Renal cortical epithelial cell (primary cell): ENCODE data around the gene LIN37. TPM values are rescaled to one million over a fixed set of nuclear protein-coding genes. Genes with fewer than 3 reads are reported as not detected.

Experiments
- DNase-seq: peaks from one replicate; pipeline ENCODE4 v3.0.0-alpha.2; 2011; ENCODE audit warnings: low read depth
- total RNA-seq: library from RNA; depleted of rRNA; stranded (reverse); fragments of >200 nt; gene quantifications from 2 replicates; pipeline ENCODE4 v1.2.3, GENCODE V29; 2014

LIN37 gene
- total RNA-seq, 1 donor from 2014 or later, result 6.4 TPM

- DNase-seq, result no peak
These were observed 13.5 kb upstream of the LIN37 start for GRCh38 chr19:35734889-35735288.

GRCh38 chr19:35736913-35737886, 11.2 kb upstream of the LIN37 start:
- DNase-seq, result no peak

- no peak for DNase-seq
These were observed 10.1 kb upstream of the LIN37 start for GRCh38 chr19:35738021-35738886.

- DNase-seq, result no peak
These were observed 9.5 kb upstream of the LIN37 start for GRCh38 chr19:35738887-35739229.

GRCh38 chr19:35739275-35740107, 8.9 kb upstream of the LIN37 start:
- no peak for DNase-seq

DNA sequence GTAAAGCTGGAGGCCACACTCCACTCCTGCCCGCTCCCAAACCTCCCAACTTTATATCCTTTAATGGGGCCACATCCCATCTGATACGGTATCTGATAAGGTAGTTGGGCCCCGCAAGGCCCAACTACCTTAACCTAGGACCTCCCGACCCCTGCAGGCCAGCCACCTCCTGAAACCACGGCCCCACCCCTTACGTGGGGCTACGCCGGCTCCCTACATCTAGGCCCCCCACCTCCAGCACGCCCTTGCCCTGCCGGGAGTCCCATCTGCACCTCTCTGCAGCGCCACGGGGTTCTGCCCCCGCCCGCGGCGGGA, 8.3 kb upstream of the LIN37 start:
- DNase-seq, result no peak

DNA sequence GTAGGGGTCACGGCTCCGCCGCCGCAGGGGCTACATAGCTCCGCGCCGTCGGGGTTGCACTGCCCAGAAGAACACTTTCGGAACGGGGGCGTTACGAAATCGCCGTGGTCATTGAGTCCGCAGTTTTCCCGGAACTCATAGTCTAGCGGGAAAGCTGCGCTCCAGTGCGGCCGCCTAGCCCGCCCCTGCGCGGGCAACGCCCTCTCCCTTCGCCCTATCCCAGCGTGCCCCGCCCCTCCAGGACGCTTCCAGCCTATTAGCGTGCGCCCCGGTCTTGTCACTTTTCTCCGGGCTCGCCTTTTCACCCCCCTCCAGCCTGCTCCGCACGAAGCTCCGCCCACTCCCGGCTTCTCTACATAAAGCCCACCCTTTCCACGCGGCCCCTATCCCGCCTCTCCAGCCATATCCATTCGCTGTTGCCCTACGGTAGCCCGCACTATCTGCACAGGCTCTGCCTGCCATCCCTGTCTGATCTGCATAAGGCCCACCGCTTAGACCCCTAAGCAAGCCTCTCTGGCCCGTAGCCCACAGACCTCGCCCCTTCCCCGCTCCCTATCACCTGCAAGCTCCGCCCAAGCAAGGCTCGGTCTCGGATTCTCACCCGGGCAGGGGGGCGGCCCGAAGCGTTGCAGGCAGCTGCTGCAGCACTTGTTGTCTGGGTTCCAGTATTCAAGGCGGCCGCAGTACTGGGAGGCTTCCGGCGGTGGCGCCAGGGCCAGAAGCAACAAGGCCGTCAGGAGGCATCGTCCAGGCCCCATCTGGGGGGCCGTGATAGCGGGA, 7.8 kb upstream of the LIN37 start:
- DNase-seq, result peak; percentile 91

DNA sequence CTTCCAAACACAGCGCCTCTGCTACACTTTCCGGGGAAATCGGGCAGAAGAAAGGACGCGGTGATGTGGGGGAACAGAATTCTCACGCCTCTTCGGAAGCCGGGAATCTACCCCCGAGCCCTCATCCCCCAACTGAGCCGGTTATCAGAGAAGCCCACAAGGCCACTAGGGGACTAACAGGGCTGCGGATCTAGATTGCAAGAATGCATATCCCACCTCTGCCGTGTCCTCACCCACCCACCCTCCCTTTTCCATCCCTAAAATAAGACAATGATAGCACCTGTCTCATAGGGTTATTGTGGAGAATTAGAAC, 7.2 kb upstream of the LIN37 start:
- DNase-seq, result no peak

DNA sequence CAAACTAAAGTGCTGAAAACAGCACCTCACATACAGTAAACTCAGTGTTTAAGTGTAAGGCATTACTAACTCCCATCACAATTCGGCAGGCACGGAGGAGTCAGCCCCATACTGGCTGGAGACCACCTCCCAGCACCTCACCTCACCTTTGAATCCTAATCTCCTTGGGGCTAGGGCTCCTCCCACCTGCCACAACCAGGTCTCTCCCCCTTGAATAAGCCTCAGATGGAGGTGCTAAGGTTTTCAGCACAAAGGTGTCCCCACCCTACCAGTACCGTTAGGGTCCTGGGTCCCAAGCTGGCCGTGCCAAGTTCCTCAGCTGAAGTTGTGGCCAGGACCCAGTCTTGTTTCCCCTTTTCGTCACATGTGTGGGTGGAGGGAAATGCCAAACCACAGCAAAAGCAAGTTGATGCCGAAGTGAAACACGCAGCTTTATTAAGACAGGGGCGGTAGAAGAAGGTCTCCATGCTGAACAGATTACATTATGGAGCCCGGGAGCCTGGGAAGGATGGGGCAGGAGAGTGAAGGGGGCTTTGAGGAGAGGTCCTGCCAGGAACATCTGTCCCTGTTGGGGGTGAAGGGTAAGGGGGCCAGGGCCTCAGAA, 6.2 kb upstream of the LIN37 start, which contains the start of gene IGFLR1:
TSS of gene IGFLR1 (minus strand) at position 332 of the 604 bp plus-strand sequence. CDS start 1,272 bp downstream, outside the sequence.
- DNase-seq, result no peak

GRCh38 chr19:35743640-35744429, 4.5 kb upstream of the LIN37 start:
- no peak for DNase-seq

DNA sequence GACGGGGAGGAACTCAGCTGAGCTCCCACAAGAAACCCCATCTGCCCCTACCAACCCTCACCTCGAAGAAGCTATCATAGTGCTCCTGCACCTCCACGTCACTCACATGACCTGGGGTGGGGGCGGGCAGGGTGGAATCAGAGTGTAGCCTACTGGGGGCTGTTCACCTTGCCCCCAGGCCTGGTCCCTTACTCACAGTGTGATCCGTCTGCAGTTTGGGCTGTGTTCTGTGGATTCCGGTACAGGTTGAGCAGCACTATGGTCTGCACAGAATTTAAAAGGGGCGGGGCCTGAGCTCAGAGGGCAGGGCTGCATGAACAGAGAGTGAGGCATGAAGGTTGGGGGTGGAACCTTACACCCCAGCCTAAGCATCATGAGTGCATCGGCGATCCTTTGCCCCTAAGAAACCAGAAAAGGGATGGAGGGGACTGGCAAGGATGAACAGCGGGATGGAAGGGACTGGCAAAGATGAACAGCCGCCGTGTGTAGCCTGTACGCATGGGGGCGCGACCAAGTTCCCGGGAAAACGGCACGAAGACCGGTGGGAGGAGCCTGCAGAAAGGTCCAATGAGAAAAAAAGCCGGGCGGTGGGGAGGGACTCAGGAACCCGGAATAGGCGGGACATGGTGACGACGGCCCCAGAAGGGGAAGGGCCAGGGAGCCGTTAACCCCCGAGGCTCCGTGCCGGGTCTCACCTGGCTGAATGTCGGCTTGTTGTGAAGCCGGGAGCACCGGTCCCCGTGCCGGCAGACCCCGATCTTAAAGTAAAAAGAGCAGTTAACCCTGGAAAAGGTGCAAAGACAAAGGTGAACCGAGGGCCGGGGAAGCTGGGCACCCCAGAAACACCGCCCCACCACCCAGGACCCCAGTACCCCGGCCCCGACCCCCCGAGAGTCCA, 3.7 kb upstream of the LIN37 start:
- DNase-seq, result peak; percentile 89

DNA sequence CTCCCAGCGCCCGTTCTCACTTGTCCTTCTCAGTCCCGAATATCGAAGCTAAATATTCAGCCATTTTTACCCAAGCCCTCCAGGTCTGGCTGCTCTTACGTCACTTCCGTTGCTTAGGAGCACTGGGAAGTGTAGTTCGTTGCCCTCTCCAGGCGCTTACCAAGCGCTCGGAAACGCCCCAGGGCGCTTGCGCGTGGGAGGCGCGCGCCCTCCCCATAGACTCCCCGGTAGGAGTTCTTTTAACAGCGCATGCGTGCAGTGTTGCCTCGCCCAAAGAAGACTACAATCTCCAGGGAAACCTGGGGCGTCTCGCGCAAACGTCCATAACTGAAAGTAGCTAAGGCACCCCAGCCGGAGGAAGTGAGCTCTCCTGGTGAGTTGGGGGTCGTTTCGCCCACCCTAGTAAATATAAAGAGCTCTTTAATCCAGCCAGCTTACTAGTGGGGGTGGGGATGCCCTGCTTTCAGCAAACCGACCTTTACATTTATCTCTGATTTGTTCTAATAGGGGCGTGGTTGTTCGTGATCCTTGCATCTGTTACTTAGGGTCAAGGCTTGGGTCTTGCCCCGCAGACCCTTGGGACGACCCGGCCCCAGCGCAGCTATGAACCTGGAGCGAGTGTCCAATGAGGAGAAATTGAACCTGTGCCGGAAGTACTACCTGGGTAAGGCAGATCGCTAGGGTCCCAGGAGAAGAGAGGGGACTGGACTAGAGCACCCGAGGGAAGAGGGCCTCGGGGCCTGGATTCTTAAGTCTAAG, 2.9 kb upstream of the LIN37 start, which contains the start of the genes PSENEN and U2AF1L4:
TSS of gene PSENEN (plus strand) at position 324 of the 759 bp plus-strand sequence. CDS start at position 604, 280 bp downstream.
TSS of gene U2AF1L4 (minus strand) at position 91 of the 759 bp plus-strand sequence. CDS start at position 64, 27 bp downstream.
- DNase-seq, result peak; percentile 99

GRCh38 chr19:35746087-35746462, 2.3 kb upstream of the LIN37 start:
- no peak for DNase-seq

- DNase-seq, result no peak
These were observed 1.8 kb upstream of the LIN37 start for GRCh38 chr19:35746531-35746930.

GRCh38 chr19:35750167-35750566, 1.8 kb downstream of the LIN37 start:
- DNase-seq, result no peak

- no peak for DNase-seq
These were observed 3.7 kb downstream of the LIN37 start for GRCh38 chr19:35751839-35752745.
